HepG2 (cell line): ENCODE measurements around the gene ZBTB4. TPM values are rescaled to one million over a fixed set of nuclear protein-coding genes. Genes with fewer than 3 reads are reported as not detected.

Source experiments
- ARHGAP35 ChIP-seq: sonication (generic); formaldehyde crosslinking; IDR thresholded peaks from 2 replicates; pipeline ENCODE4 v1.9.0; 2022; ENCODE audit warnings: mild to moderate bottlenecking, inconsistent platforms, moderate library complexity, missing genetic modification reagents, borderline replicate concordance
- HIVEP1 ChIP-seq: sonication (generic); formaldehyde crosslinking; IDR thresholded peaks from 2 replicates; pipeline ENCODE4 v1.4.0; 2020; ENCODE audit warnings: mild to moderate bottlenecking, missing genetic modification reagents
- KDM1A ChIP-seq: IDR thresholded peaks from 2 replicates; pipeline ENCODE4 v1.6.1; 2016; ENCODE audit warnings: missing compliant biosample characterization
- MAFK ChIP-seq, 2 experiments: IDR thresholded peaks in 1 of 2; conservative IDR thresholded peaks in 1 of 2; 2 replicates each; pipeline ENCODE4 v1.6.1; 2011; ENCODE audit warnings: improper control_type of control experiment in 2 of 2, low read length in 2 of 2
- RNF2 ChIP-seq: fragments of 450-650 bp; conservative IDR thresholded peaks from 2 replicates; pipeline ENCODE4 v1.6.1; 2016; ENCODE audit warnings: low read depth
- SALL1 ChIP-seq: sonication (generic); formaldehyde crosslinking; IDR thresholded peaks from 2 replicates; pipeline ENCODE4 v1.8.0; 2022; ENCODE audit warnings: mild to moderate bottlenecking, missing genetic modification reagents
- TEAD2 ChIP-seq: sonication (generic); formaldehyde crosslinking; IDR thresholded peaks from 2 replicates; pipeline ENCODE4 v1.9.0; 2021; ENCODE audit warnings: missing genetic modification reagents
- ZFP90 ChIP-seq: sonication (generic); formaldehyde crosslinking; IDR thresholded peaks from 2 replicates; pipeline ENCODE4 v1.8.0; 2022; ENCODE audit warnings: missing genetic modification reagents, mild to moderate bottlenecking, inconsistent platforms, borderline replicate concordance
- ZMYM3 ChIP-seq: sonication (generic); formaldehyde crosslinking; IDR thresholded peaks from 2 replicates; pipeline ENCODE4 v1.5.1; 2020; ENCODE audit warnings: mild to moderate bottlenecking, missing genetic modification reagents
- ZNF121 ChIP-seq: sonication (generic); formaldehyde crosslinking; IDR thresholded peaks from 2 replicates; pipeline ENCODE4 v1.5.0; 2020; ENCODE audit warnings: mild to moderate bottlenecking, missing genetic modification reagents
- ZNF256 ChIP-seq: sonication (generic); formaldehyde crosslinking; conservative IDR thresholded peaks from 2 replicates; pipeline ENCODE4 v1.4.0; 2020; ENCODE audit warnings: missing genetic modification reagents
- ZNF329 ChIP-seq: sonication (generic); formaldehyde crosslinking; IDR thresholded peaks from 2 replicates; pipeline ENCODE4 v1.9.0; 2021; ENCODE audit warnings: low read depth, mild to moderate bottlenecking, missing genetic modification reagents
- ZNF550 ChIP-seq: sonication (generic); formaldehyde crosslinking; IDR thresholded peaks from 2 replicates; pipeline ENCODE4 v1.4.0; 2020; ENCODE audit warnings: mild to moderate bottlenecking, missing genetic modification reagents, borderline replicate concordance
- ZNF558 ChIP-seq: sonication (generic); formaldehyde crosslinking; IDR thresholded peaks from 2 replicates; pipeline ENCODE4 v1.9.0; 2022; ENCODE audit warnings: mild to moderate bottlenecking, missing genetic modification reagents, borderline replicate concordance
- ZNF616 ChIP-seq: sonication (generic); formaldehyde crosslinking; IDR thresholded peaks from 2 replicates; pipeline ENCODE4 v1.5.0; 2020; ENCODE audit warnings: low read depth, mild to moderate bottlenecking, missing genetic modification reagents
- ZNF773 ChIP-seq: sonication (generic); formaldehyde crosslinking; IDR thresholded peaks from 2 replicates; pipeline ENCODE4 v1.4.0; 2020; ENCODE audit warnings: missing genetic modification reagents, borderline replicate concordance
- polyA plus RNA-seq, 8 experiments: library from polyadenylated mRNA; depleted of rRNA in 3 of 8; stranded (reverse) in 7 of 8; unstranded in 1 of 8; fragments of >200 nt; fragmentation: Illumina TruSeq in 4 of 8; extraction: Trizol in 4 of 8; gene quantifications; 2 replicates each; pipeline versions ENCODE4 v1.2.1 to v1.2.3, GENCODE V29; 2011 to 2016; ENCODE audit warnings: low read depth in 4 of 8, missing spikeins in 1 of 8, mixed read lengths in 1 of 8; ENCODE audit not compliant: insufficient read depth in 1 of 8
- total RNA-seq, 5 experiments: library from RNA; depleted of rRNA; stranded (reverse); fragments of >200 nt; fragmentation: Illumina TruSeq; extraction: Trizol; gene quantifications; 2 replicates each; pipeline ENCODE4 v1.2.3, GENCODE V29; 2016; ENCODE audit warnings: low read depth in 1 of 5
- TF ChIP-seq, protein P1 (sequence below): fragments of 450-650 bp; IDR thresholded peaks from 2 replicates; pipeline ENCODE4 v1.6.1; 2017; ENCODE audit warnings: mild to moderate bottlenecking
- TF ChIP-seq, protein P2 (sequence below): IDR thresholded peaks from 2 replicates; pipeline ENCODE4 v1.6.1; 2016; ENCODE audit warnings: missing compliant biosample characterization, missing genetic modification reagents, borderline replicate concordance
- TF ChIP-seq, protein P3 (sequence below): IDR thresholded peaks from 2 replicates; pipeline ENCODE4 v1.6.1; 2016
- TF ChIP-seq, protein P4 (sequence below): sonication (generic); formaldehyde crosslinking; IDR thresholded peaks from 2 replicates; pipeline ENCODE4 v1.5.0; 2020; ENCODE audit warnings: missing genetic modification reagents

Gene ZBTB4
- total and polyA plus RNA-seq, 2 of the 13 experiments (the other 11 are each of a cell fraction or from before 2014, with no cell fraction given), result 4.3 to 7.4 TPM

DNA sequence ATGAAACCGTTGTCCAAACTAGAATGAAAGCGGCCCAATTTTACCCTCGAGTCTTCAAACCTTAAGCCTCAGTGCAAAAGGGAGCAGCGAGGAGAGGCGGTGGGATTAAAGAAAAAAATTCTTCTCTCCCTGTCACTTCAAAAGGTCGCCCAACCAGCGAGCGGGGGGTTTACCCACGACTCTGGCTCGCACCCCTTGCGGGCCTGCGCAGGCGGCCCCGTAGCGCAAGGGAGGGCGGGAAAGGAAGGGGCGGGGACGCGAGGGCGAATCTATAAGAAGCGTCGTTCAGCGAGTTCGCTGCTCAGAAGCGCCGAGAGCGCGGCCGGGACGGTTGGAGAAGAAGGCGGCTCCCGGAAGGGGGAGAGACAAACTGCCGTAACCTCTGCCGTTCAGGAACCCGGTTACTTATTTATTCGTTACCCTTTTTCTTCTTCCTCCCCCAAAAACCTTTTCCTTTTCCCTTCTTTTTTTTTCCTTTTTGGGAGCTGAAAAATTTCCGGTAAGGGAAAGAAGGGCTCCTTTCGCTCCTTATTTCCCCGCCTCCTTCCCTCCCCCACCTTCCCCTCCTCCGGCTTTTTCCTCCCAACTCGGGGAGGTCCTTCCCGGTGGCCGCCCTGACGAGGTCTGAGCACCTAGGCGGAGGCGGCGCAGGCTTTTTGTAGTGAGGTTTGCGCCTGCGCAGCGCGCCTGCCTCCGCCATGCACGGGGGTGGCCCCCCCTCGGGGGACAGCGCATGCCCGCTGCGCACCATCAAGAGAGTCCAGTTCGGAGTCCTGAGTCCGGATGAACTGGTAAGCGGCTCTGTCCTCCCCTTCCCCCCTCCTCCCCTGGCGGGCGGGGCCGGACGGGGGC, 4.9 kb upstream of the ZBTB4 start, which contains the start of gene POLR2A (continued):
- TF ChIP-seq KDM1A (CRISPR knock-in tag) (no peak), ZNF329 (peak; percentile 76; the same call in 1 of the 2 replicates), ZNF616 (CRISPR knock-in tag) (peak; percentile 61; the same call in 1 of the 2 replicates), ZNF550 (no peak), ZFP90 (CRISPR knock-in tag) (no peak; the same call in 1 of the 2 replicates), MAFK (conservative IDR thresholded peaks at IDR 0.05 in 1 of 2, IDR thresholded peaks at IDR 0.05 in 1 of 2; ENCODE audit: low read length in 2 of 2) (no peak), ZMYM3 (CRISPR knock-in tag) (peak; percentile 29; the same call in 1 of the 2 replicates), ARHGAP35 (CRISPR knock-in tag) (peak; percentile 44; the same call in 1 of the 2 replicates), HIVEP1 (CRISPR knock-in tag) (peak; percentile 21; the same call in 1 of the 2 replicates), ZNF121 (CRISPR knock-in tag) (no peak; the same call in 1 of the 2 replicates), ZNF773 (no peak; the same call in 1 of the 2 replicates), TEAD2 (CRISPR knock-in tag) (no peak), SALL1 (CRISPR knock-in tag) (peak; percentile 73), ZNF256 (peak; percentile 96), RNF2 (no peak), ZNF558 (CRISPR knock-in tag) (peak; percentile 77)
- TF ChIP-seq, protein P1, sequence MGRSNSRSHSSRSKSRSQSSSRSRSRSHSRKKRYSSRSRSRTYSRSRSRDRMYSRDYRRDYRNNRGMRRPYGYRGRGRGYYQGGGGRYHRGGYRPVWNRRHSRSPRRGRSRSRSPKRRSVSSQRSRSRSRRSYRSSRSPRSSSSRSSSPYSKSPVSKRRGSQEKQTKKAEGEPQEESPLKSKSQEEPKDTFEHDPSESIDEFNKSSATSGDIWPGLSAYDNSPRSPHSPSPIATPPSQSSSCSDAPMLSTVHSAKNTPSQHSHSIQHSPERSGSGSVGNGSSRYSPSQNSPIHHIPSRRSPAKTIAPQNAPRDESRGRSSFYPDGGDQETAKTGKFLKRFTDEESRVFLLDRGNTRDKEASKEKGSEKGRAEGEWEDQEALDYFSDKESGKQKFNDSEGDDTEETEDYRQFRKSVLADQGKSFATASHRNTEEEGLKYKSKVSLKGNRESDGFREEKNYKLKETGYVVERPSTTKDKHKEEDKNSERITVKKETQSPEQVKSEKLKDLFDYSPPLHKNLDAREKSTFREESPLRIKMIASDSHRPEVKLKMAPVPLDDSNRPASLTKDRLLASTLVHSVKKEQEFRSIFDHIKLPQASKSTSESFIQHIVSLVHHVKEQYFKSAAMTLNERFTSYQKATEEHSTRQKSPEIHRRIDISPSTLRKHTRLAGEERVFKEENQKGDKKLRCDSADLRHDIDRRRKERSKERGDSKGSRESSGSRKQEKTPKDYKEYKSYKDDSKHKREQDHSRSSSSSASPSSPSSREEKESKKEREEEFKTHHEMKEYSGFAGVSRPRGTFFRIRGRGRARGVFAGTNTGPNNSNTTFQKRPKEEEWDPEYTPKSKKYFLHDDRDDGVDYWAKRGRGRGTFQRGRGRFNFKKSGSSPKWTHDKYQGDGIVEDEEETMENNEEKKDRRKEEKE, result no peak
- TF ChIP-seq, protein P2, sequence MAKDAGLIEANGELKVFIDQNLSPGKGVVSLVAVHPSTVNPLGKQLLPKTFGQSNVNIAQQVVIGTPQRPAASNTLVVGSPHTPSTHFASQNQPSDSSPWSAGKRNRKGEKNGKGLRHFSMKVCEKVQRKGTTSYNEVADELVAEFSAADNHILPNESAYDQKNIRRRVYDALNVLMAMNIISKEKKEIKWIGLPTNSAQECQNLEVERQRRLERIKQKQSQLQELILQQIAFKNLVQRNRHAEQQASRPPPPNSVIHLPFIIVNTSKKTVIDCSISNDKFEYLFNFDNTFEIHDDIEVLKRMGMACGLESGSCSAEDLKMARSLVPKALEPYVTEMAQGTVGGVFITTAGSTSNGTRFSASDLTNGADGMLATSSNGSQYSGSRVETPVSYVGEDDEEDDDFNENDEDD (CRISPR knock-in tag), result peak; percentile 94
- TF ChIP-seq, protein P3, sequence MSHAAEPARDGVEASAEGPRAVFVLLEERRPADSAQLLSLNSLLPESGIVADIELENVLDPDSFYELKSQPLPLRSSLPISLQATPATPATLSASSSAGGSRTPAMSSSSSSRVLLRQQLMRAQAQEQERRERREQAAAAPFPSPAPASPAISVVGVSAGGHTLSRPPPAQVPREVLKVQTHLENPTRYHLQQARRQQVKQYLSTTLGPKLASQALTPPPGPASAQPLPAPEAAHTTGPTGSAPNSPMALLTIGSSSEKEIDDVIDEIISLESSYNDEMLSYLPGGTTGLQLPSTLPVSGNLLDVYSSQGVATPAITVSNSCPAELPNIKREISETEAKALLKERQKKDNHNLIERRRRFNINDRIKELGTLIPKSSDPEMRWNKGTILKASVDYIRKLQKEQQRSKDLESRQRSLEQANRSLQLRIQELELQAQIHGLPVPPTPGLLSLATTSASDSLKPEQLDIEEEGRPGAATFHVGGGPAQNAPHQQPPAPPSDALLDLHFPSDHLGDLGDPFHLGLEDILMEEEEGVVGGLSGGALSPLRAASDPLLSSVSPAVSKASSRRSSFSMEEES (CRISPR knock-in tag), result peak; percentile 55; the same call in 1 of the 2 replicates
- TF ChIP-seq, protein P4, sequence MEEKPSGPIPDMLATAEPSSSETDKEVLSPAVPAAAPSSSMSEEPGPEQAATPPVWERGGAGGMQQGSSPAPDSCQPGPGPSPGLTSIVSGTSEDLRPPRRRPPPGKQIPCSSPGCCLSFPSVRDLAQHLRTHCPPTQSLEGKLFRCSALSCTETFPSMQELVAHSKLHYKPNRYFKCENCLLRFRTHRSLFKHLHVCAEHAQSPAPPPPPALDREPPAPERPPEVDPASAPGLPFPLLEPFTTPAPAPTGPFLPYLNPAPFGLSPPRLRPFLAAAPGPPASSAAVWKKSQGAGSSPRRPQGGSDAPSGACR (CRISPR knock-in tag), result peak; percentile 59; the same call in 1 of the 2 replicates
